SK-N-SH treated with all-trans-retinoic acid at 6 μM for 48 hours (cell line): ENCODE measurements around the gene TMEM244.

Experiments used
- ATAC-seq: fragments of 200-7000 bp; cut with Tn5 transposase; 3 replicates; pipeline ENCODE4 v1.9.1; 2020; ENCODE audit warnings: mild to moderate bottlenecking, moderate library complexity
- ARNTL ChIP-seq: fragments of 450-650 bp; formaldehyde crosslinking; IDR thresholded peaks from 2 replicates; pipeline ENCODE4 v1.5.0; 2020; ENCODE audit warnings: low read depth, mild to moderate bottlenecking, moderate library complexity, borderline replicate concordance
- BACH2 ChIP-seq: fragments of 250-450 bp; sonication (Bioruptor Pico); IDR thresholded peaks from 2 replicates; pipeline ENCODE4 v1.9.0; 2021; ENCODE audit warnings: mild to moderate bottlenecking, borderline replicate concordance
- CSDC2 ChIP-seq: fragments of 250-450 bp; sonication (Bioruptor Pico); IDR thresholded peaks from 2 replicates; pipeline ENCODE4 v1.5.0; 2020; ENCODE audit warnings: mild to moderate bottlenecking, moderate library complexity
- ESRRG ChIP-seq: fragments of 250-450 bp; sonication (Bioruptor Pico); IDR thresholded peaks from 2 replicates; pipeline ENCODE4 v1.6.1; 2021; ENCODE audit warnings: mild to moderate bottlenecking
- GLIS3 ChIP-seq: fragments of 250-450 bp; sonication (Bioruptor Pico); IDR thresholded peaks from 2 replicates; pipeline ENCODE4 v1.5.0; 2020; ENCODE audit warnings: mild to moderate bottlenecking, moderate library complexity
- ISL1 ChIP-seq: fragments of 250-450 bp; sonication (Bioruptor Pico); IDR thresholded peaks from 2 replicates; pipeline ENCODE4 v2.1.2; 2022; ENCODE audit warnings: mild to moderate bottlenecking, moderate library complexity
- OSR1 ChIP-seq: fragments of 250-450 bp; sonication (Bioruptor Pico); IDR thresholded peaks from 2 replicates; pipeline ENCODE4 v1.8.0; 2022; ENCODE audit warnings: moderate library complexity, mild to moderate bottlenecking, inconsistent platforms
- PPARA ChIP-seq: fragments of 250-450 bp; sonication (Bioruptor Pico); IDR thresholded peaks from 2 replicates; pipeline ENCODE4 v1.5.0; 2020; ENCODE audit warnings: mild to moderate bottlenecking, borderline replicate concordance
- RARB ChIP-seq: fragments of 250-450 bp; sonication (Bioruptor Pico); IDR thresholded peaks from 2 replicates; pipeline ENCODE4 v1.8.0; 2021; ENCODE audit warnings: mild to moderate bottlenecking, moderate library complexity
- SNAI2 ChIP-seq: fragments of 250-450 bp; sonication (Bioruptor Pico); IDR thresholded peaks from 2 replicates; pipeline ENCODE4 v1.5.0; 2020; ENCODE audit warnings: mild to moderate bottlenecking, moderate library complexity
- TCF4 ChIP-seq: fragments of 250-450 bp; sonication (Bioruptor Pico); IDR thresholded peaks from 2 replicates; pipeline ENCODE4 v1.8.0; 2021; ENCODE audit warnings: mild to moderate bottlenecking, moderate library complexity, borderline replicate concordance
- ZC3H10 ChIP-seq: fragments of 250-450 bp; sonication (Bioruptor Pico); IDR thresholded peaks from 2 replicates; pipeline ENCODE4 v1.5.1; 2021; ENCODE audit warnings: mild to moderate bottlenecking, moderate library complexity
- ZFP3 ChIP-seq: fragments of 250-450 bp; sonication (Bioruptor Pico); IDR thresholded peaks from 2 replicates; pipeline ENCODE4 v1.5.0; 2020; ENCODE audit warnings: mild to moderate bottlenecking, moderate library complexity
- ZFP30 ChIP-seq: fragments of 450-650 bp; formaldehyde crosslinking; IDR thresholded peaks from 2 replicates; pipeline ENCODE4 v1.5.0; 2022; ENCODE audit warnings: mild to moderate bottlenecking, moderate library complexity
- ZNF565 ChIP-seq: fragments of 450-650 bp; formaldehyde crosslinking; conservative IDR thresholded peaks from 2 replicates; pipeline ENCODE4 v1.5.0; 2020; ENCODE audit warnings: low read depth, mild to moderate bottlenecking, moderate library complexity
- ZNF70 ChIP-seq: fragments of 450-650 bp; formaldehyde crosslinking; IDR thresholded peaks from 2 replicates; pipeline ENCODE4 v1.5.0; 2020; ENCODE audit warnings: mild to moderate bottlenecking, moderate library complexity
- ZNF8 ChIP-seq: fragments of 450-650 bp; formaldehyde crosslinking; IDR thresholded peaks from 2 replicates; pipeline ENCODE4 v1.5.0; 2020; ENCODE audit warnings: mild to moderate bottlenecking, moderate library complexity
- TF ChIP-seq, protein P1 (sequence below): fragments of 250-450 bp; sonication (Bioruptor Pico); IDR thresholded peaks from 2 replicates; pipeline ENCODE4 v1.8.0; 2020; ENCODE audit warnings: mild to moderate bottlenecking, moderate library complexity, borderline replicate concordance
- TF ChIP-seq, protein P2 (sequence below): fragments of 250-450 bp; sonication (Bioruptor Pico); IDR thresholded peaks from 2 replicates; pipeline ENCODE4 v1.5.1; 2021; ENCODE audit warnings: mild to moderate bottlenecking, moderate library complexity
- TF ChIP-seq, protein P3 (sequence below): fragments of 250-450 bp; sonication (Bioruptor Pico); IDR thresholded peaks from 2 replicates; pipeline ENCODE4 v1.5.1; 2020; ENCODE audit warnings: low read depth, mild to moderate bottlenecking, moderate library complexity
- TF ChIP-seq, protein P4 (sequence below): fragments of 250-450 bp; sonication (Bioruptor Pico); IDR thresholded peaks from 2 replicates; pipeline ENCODE4 v1.8.0; 2021; ENCODE audit warnings: low read depth, mild to moderate bottlenecking, moderate library complexity, borderline replicate concordance

TMEM244 gene

DNA sequence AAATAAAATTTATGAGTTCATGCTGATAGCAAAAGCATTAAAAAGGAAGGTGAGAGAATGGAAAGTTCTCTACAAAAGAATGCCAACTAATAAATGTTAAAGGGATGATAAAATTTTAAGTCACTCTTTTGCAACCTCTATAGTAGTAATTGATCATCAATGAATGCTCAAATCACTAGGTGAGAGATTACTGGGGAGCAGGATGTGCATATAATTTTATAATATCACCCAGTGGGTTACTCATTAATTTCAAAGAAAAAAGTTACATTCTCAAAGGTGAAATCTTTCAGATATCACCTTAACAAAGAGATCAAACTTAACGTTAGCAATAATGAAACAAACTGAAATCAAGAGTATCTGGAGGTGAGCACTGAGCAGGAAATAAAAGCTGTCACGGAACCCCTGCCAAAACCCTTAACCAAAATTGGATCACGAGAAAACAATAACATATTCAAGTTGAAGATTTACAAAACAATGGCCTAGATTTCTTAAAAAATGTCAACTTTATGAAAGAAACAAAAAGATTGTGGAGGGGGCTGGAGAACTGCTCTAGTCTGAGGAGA lies 45.5 kb upstream of the TMEM244 start:
- ATAC-seq, result no peak
- no peak for TF ChIP-seq ZNF8 (CRISPR knock-in tag)
- TF ChIP-seq, protein P1, sequence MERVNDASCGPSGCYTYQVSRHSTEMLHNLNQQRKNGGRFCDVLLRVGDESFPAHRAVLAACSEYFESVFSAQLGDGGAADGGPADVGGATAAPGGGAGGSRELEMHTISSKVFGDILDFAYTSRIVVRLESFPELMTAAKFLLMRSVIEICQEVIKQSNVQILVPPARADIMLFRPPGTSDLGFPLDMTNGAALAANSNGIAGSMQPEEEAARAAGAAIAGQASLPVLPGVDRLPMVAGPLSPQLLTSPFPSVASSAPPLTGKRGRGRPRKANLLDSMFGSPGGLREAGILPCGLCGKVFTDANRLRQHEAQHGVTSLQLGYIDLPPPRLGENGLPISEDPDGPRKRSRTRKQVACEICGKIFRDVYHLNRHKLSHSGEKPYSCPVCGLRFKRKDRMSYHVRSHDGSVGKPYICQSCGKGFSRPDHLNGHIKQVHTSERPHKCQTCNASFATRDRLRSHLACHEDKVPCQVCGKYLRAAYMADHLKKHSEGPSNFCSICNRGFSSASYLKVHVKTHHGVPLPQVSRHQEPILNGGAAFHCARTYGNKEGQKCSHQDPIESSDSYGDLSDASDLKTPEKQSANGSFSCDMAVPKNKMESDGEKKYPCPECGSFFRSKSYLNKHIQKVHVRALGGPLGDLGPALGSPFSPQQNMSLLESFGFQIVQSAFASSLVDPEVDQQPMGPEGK (CRISPR knock-in tag), result no peak
- TF ChIP-seq, protein P2, sequence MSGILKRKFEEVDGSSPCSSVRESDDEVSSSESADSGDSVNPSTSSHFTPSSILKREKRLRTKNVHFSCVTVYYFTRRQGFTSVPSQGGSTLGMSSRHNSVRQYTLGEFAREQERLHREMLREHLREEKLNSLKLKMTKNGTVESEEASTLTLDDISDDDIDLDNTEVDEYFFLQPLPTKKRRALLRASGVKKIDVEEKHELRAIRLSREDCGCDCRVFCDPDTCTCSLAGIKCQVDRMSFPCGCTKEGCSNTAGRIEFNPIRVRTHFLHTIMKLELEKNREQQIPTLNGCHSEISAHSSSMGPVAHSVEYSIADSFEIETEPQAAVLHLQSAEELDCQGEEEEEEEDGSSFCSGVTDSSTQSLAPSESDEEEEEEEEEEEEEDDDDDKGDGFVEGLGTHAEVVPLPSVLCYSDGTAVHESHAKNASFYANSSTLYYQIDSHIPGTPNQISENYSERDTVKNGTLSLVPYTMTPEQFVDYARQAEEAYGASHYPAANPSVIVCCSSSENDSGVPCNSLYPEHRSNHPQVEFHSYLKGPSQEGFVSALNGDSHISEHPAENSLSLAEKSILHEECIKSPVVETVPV (CRISPR knock-in tag), result no peak
- TF ChIP-seq TCF4 (CRISPR knock-in tag), result no peak
- TF ChIP-seq ZNF70, result no peak
- no peak for TF ChIP-seq OSR1 (CRISPR knock-in tag)
- TF ChIP-seq ZC3H10 (CRISPR knock-in tag), result no peak
- TF ChIP-seq RARB (CRISPR knock-in tag), result no peak
- no peak for TF ChIP-seq ZNF565 (CRISPR knock-in tag)

DNA sequence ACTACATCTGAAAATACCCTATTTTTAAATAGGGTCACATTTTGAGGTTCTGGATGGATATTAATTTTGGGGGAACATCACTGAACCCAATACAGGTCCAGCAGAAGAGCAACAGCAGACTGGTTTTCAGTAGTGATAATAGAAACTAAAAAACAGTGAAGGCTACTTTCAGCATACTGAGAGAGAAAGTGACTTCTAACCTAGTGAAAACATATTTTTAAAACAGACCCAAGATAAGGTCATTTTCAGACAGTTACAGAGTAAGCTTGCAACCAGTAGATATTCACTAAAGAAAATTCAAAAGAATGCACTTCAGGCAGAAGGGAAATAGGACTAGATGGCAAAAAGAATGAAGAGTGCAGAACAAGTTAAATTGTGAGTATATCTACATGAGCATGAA lies 42.0 kb upstream of the TMEM244 start:
- ATAC-seq, result no peak
- TF ChIP-seq ZC3H10 (CRISPR knock-in tag) (no peak), PPARA (CRISPR knock-in tag) (no peak), GLIS3 (CRISPR knock-in tag) (no peak), RARB (CRISPR knock-in tag) (no peak), ZFP3 (CRISPR knock-in tag) (no peak), BACH2 (no peak), ARNTL (CRISPR knock-in tag) (no peak), TCF4 (CRISPR knock-in tag) (no peak), OSR1 (CRISPR knock-in tag) (no peak), ZNF8 (CRISPR knock-in tag) (no peak), ZFP30 (CRISPR knock-in tag) (no peak), ISL1 (CRISPR knock-in tag) (no peak), ZNF70 (no peak), SNAI2 (CRISPR knock-in tag) (no peak), ESRRG (CRISPR knock-in tag) (no peak), CSDC2 (CRISPR knock-in tag) (no peak), ZNF565 (CRISPR knock-in tag) (no peak)
- TF ChIP-seq, protein P3, sequence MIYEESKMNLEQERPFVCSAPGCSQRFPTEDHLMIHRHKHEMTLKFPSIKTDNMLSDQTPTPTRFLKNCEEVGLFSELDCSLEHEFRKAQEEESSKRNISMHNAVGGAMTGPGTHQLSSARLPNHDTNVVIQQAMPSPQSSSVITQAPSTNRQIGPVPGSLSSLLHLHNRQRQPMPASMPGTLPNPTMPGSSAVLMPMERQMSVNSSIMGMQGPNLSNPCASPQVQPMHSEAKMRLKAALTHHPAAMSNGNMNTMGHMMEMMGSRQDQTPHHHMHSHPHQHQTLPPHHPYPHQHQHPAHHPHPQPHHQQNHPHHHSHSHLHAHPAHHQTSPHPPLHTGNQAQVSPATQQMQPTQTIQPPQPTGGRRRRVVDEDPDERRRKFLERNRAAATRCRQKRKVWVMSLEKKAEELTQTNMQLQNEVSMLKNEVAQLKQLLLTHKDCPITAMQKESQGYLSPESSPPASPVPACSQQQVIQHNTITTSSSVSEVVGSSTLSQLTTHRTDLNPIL (CRISPR knock-in tag), result no peak
- TF ChIP-seq, protein P1 (CRISPR knock-in tag), result no peak
- TF ChIP-seq, protein P4, sequence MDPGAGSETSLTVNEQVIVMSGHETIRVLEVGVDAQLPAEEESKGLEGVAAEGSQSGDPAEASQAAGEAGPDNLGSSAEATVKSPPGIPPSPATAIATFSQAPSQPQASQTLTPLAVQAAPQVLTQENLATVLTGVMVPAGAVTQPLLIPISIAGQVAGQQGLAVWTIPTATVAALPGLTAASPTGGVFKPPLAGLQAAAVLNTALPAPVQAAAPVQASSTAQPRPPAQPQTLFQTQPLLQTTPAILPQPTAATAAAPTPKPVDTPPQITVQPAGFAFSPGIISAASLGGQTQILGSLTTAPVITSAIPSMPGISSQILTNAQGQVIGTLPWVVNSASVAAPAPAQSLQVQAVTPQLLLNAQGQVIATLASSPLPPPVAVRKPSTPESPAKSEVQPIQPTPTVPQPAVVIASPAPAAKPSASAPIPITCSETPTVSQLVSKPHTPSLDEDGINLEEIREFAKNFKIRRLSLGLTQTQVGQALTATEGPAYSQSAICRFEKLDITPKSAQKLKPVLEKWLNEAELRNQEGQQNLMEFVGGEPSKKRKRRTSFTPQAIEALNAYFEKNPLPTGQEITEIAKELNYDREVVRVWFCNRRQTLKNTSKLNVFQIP (CRISPR knock-in tag), result no peak
- TF ChIP-seq, all 23 proteins: peak for 0

DNA sequence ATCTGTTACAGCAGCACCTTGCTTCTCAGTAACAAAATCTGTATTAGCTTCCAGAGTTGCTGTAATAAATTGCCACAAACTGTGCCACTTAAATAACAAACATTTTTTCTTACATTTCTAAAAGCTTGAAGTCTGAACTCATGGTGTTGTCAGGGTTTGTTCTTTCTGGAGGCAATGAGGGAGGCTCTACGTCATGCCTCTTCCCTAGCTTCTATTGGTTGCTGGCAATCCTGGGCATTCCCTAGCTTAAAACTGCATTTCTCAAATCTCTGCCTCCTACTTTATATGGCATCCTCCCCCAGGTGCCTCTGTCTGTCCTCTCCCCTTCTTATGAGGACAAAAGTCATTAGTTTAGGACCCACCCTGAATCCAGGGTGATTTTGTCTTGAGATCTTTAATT lies 41.6 kb upstream of the TMEM244 start:
- ATAC-seq, result no peak
- TF ChIP-seq ISL1 (CRISPR knock-in tag) (no peak), ZFP30 (CRISPR knock-in tag) (no peak), PPARA (CRISPR knock-in tag) (no peak), CSDC2 (CRISPR knock-in tag) (no peak), SNAI2 (CRISPR knock-in tag) (no peak), ZFP3 (CRISPR knock-in tag) (no peak), ZNF565 (CRISPR knock-in tag) (no peak)
- TF ChIP-seq, protein P2 (CRISPR knock-in tag), result no peak
- TF ChIP-seq, protein P4 (CRISPR knock-in tag), result no peak
- TF ChIP-seq, protein P3 (CRISPR knock-in tag), result no peak
- TF ChIP-seq, protein P1 (CRISPR knock-in tag), result no peak
